GM19463 (cell line): Measurements from ENCODE around the gene ATPAF1.

Experiments used
- ATAC-seq: cut with Tn5 transposase; IDR thresholded peaks from one replicate; pipeline ENCODE4 v1.9.1; 2021; ENCODE audit warnings: mild to moderate bottlenecking, moderate library complexity; ENCODE audit not compliant: unreplicated experiment

ATPAF1 gene

DNA sequence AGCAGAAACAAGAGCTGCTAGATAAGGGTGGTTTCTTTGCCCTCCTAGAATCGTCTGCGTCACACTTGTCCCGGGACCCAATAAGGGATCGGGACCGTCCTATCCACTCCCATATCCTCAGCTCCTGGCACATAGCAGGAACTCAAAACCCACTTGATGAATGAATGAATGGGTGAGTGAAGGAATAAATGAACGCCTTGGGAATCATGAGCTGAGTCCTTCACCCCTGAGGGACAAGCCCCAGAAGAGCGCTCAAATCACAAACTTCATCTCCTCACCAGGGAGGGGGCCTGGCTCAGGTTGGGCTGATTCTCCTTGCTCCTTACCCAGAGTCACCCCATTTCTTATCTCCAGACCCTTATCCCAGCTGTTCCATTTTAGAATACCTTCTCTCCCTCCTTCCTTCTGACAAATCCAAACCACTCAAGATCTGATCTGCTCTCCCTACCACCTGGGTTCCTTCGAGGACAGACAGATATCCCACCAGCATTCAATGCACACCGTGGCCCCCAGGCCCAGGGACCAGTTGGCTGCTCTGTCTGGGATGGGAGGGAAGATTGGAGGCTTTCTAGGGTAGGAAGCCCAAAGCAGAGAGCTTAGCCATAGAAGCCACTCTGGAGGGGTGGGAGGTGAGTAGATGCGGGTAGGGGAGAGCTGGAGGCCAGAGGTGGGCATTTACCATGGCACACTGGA lies 50.9 kb downstream of the ATPAF1 start:
- no peak for ATAC-seq

DNA sequence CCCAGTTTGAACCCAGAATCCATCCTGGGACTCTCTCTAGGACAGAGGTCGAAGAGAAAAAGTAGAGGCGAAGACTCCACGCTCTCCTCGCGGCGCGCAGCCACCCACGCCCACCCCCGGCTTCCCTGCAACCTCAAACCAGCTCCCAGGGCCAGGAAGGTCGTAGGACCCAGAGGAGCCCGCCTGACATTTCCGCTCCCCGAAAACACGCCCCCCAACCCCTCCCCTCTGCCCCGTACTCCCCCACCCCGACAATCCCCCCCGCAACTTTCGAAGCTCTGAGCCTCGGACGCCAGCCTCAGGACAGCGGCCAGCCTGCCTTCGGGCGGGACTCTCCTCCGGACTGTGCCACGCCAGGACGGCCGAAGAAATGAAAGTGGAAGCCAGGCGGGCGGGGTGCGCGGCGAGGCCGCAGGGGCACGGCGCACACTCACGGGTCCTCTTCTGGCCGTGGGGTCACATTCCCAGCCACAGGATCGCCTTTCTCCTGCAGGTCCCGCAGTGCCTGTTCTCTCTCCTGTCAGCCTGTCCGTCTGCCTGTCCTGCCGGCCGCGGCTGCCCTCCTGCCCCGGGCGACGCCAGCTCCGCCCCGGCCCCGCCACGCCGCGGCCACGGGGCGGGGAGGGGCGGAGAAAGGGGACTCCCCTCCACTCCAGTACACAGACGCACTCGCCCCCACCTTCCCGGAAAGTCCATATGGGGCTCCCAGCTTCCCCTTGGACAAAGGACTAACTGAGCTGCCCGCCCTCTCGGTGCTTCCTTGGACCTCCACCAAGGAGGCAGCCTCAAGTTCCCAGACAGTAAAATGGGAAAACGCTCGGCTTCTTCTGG lies 51.7 kb downstream of the ATPAF1 start, which contains the start of gene MOB3C:
Gene MOB3C, minus strand, starts transcription at position 535 of the 831 bp plus-strand sequence. CDS start 3,490 bp downstream, outside the sequence.
- peak; percentile 68 for ATAC-seq

DNA sequence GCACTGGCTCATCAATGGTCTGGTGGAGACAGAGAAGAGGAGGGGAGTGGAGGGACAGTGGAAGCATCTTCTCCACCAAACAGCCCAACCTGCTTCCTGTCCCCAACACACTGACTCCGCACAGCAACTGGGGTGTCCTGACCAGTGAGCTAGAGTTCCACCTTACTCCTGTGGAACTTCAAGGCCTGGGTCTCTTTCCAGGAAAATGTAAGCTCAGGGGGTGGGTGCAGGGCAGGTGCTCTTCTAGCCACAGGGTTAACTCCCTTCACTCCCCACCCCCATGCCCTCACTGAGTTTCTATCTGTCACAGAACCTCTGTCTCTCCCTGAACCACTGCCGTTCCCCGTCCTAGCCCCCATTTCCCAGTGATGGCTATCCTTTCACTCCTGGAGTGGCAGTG lies 52.4 kb downstream of the ATPAF1 start:
- no peak for ATAC-seq

DNA sequence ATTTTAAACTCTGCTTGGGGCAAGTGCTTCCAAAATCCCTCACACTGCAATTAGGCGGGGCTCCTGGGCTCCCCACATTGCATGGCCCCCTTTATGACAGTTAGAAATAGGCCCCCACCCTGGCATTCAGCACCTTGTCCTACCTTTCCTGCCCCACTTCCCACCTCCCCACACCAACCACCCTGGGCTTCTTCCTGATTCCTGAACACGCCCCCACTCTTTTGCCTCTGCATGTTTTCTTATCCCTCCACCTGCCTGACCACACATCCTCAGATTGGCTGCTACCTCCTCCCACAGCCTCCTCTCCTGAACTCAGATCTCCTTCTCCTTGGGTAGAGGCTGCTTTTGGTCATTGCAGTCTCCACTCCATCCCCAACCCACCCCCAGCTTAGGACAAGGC lies 53.1 kb downstream of the ATPAF1 start:
- no peak for ATAC-seq

DNA sequence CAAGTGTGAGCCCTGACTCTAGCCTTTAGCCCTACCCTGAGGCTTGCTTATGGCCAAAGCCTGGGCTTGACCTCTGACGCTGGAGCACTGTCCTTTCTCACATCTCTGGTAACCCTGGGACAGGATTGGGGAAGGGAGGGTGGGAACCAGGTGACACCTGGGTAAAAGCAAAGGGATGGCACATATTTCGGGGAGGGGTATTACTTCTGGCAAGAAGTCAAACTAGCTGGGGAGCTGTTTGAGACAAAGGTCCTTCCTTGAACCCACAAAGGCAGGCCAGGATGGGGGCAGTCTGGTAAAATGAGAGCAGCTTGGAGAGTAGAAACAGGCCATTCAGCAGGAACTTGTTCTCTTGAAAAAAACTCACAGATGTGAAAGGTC lies 53.6 kb downstream of the ATPAF1 start:
- no peak for ATAC-seq

DNA sequence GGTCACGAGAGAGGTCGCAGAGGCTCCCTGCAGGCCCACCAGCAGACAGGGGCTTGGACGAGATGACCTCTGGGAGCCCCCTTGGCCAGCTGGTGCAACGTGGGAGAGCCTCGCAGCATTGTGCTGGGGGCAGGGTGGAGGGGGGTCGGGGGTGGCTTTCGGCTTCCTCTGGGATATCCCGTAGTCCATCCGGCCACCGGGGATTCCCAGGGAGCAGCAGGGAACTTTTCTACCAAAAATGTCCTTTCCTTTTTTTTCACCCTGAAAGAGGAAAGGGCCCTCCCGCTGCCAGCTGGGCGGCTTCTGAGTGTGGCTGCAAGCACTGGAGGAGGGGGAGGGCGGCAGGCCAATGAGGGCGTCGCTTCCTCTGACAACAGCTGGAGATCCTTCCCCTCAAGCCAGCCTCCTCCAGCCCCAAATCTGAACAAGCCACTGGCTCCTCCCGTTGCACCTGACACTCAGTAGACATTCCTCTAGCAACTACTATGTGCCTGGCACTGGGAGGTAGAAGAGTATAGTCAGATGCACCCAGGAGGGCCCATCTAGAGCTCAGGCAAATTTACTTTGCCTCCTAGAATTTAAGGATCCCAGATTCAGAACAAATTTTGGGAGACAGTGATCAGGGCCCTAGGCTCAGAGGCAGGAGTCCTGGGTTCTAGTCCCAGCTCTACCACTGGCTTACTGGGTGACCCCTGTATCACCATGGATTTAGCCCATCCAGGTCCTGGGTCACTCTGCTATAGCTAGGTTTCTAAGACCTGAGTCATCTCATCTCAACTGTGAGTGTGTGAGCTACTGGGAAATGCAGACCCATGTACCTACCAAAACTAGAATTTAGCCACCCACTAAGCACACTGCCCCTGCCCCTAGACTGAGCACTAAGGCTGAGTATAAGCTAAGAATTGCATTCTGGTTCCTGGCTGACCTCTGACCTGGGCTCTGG lies 54.2 kb downstream of the ATPAF1 start:
- ATAC-seq = peak; percentile 43

DNA sequence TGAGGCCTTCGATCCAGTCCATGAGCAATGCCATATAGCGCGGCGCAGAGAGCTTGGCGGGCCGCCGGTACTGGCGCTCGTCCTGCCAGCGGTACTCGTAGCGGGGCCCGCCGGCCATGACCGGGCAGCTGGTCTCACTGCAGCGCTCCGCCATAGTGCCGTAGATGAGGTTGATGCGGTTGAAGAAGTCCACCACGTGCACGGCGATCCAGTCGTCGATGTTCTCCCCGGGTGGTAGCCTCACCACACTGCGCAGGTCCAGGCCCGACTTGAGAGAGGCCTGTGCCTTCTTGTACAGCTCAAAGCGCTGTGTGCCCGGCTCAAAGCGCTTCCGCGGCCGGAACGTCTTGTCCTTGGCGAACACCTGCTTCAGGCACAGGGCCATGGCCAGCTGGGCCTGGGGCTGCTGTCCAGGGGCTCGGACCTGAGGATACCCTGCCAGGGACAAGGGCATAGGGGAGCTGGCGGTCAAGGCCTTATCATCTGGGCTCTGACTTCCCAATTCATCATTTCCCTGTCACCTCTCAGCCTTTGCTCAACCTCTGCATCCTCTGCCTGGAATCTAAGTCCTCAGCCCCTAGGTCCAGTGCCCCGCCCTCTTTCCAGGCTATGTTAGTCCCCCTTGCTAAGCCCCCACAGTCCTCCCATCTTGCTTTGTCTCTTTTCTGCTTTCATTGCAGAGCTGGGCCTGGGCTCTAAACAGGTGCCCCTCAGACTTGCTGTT lies 55.1 kb downstream of the ATPAF1 start:
- no peak for ATAC-seq

DNA sequence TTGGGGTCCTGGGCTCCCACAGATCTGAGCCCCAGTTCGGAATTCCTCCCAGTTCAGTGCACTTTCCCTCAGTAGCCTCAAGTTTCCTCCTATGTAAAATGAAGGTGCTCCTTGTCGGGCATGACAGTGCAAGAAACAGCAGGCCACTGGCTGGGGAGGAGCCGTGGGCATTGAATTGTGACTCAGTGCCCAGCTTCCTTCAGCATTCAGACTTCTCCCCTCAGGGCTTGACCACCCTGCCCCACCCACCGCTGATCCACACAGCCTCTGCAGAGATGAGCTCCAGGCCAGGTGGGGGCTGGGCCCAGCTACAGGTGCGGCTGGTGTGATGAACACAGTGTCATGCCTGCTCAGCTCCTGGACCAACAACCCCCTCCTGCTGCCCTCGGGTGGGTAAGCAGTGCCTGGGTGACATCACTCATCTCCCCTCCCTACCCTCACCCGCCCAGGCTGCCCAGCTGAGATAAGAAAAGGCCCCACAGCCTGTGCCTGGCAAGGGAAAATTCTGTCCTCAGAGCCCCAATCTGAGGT lies 56.4 kb downstream of the ATPAF1 start:
- no peak for ATAC-seq

DNA sequence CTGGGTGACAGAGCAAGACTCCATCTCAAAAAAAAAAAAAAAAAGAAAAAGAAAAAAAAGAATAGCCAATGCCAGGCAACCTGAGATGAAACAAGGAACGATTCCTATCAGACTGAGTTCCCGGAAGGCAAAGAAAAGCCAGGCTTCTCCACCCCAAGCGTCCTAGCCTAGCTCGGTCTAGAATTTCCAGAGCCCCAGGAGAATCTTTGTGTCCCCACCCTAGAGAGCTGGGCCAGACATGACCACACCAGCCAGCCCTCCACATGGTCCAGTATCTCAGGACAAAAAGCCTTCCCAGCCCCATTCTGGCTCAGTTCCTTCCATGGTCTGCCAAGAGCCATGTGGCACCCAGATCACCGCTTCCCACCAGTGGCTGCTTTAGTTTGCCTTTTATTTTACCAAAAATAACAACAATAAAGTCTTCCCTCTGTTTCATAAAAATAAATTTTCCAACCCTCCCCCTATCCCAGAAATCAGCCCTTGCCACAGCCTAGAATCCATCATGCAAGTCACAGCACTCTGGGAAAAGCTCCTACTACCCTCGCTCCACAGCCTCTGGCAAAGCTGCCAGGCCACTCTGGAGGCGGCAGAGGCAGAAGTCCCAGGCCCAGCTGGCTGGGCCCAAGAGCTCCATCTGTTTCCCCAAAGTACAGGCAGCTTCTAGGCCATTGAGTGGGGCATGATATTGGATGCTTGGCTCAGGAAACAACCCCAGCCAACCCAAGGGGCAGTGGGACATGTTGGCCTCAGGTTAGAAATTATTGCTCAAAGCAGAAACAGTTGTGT lies 60.6 kb downstream of the ATPAF1 start:
- no peak for ATAC-seq

DNA sequence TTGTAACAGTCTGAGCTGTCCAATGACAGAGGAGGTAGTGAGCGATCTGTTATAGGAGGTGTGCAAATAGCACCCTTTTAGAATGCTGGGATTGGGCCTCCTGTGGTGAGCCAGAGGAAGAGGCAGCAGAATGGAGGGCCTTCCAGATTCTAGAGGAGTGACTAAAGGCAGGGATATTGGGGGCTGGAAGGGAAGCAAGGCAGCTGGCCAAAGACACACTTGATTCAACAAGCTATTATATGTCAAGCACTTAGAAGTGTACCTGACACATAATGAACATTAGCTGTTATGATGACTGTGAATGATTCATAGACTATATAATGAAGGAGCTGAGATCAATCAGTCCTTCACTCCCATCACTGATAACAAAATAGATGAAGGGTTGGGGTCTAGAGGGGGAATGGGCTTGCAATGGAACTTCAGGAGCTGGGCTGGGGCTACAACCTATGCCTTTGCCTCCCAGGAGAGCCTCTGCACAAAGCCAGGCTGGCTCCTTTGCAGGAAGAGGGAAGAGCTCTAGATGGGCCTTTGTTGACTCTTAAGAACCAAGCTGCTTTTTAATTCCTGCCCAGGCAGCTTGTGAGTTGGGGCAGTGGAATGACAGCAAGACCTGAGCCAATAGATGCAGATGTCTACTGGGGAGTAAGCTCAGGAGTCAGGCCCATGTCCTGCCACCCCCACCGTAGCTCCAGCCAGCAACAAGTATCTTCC lies 61.8 kb downstream of the ATPAF1 start:
- ATAC-seq = no peak

DNA sequence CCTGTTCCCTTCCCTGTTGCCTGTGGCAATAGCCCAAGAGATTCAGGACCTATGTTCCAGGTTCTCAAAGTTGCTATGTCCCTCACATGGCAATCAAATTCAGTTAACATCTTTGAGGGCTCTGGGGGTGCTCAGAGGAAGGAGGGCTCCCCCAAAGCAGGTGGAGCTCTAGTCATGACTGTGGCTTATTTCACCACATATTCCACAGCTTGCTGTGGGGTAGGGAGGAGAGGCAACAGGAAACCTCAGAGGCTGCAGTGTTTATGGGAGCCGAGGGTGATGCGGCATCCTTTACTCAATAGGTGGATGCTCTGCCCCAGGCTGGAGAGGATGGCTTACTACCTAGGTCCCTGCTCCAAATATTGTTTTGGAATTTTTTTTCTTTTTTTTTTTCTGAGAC lies 62.9 kb downstream of the ATPAF1 start:
- ATAC-seq = no peak

DNA sequence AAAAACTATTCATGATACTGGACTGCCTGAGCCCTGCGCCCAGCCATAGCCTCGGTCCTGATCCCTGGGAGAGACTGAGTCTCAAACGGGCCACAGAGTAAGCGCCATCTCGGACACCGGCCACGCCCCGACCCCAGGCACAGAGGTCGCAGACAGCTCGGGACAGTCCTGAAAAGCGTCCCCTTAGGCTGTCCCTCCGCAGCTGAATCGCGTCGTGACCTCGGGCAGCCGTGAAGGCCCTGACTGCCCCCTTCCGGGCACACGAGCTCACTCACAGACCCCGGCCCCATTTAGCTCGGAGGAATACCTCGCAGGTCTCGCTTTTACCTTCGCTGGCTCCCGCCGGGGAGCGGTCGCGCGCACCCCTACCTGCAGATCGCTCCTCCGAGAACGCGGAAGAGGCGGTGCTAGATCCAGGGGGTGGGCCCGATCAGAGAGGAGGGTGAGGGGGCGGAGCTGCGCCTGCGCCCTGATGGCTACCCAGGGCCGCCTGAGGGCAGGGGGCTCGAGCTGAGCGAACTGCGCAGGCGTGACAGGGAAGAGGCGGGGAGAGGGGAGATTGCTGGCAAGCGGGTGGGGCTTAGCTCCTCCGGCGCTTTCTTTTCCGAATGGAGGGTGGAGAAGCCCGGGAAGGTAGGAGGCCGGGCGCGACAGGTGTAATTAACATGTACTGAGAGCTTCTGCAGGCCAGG lies 64.2 kb downstream of the ATPAF1 start, which contains the start of gene MKNK1:
Gene MKNK1, minus strand, starts transcription at position 411 of the 692 bp plus-strand sequence. CDS start 20,941 bp downstream, outside the sequence.
- ATAC-seq = peak; percentile 97

DNA sequence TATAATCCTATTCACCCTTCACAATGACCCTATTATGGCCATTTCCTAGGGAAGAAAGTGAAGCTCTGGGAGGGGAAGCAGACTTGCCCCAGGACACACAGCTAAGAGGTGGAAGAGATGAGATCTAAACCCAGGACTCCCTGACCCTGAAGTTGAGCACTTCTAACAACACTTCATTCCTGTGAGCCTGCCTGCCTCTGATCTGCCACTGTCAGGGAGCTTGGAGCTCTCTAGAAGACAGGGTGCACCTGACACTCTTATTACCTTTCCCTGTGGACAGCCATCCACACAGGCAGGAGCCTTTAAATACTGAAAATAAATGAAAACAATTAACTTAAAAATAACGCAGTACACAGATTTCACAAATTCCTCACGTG lies 64.7 kb downstream of the ATPAF1 start:
- no peak for ATAC-seq

DNA sequence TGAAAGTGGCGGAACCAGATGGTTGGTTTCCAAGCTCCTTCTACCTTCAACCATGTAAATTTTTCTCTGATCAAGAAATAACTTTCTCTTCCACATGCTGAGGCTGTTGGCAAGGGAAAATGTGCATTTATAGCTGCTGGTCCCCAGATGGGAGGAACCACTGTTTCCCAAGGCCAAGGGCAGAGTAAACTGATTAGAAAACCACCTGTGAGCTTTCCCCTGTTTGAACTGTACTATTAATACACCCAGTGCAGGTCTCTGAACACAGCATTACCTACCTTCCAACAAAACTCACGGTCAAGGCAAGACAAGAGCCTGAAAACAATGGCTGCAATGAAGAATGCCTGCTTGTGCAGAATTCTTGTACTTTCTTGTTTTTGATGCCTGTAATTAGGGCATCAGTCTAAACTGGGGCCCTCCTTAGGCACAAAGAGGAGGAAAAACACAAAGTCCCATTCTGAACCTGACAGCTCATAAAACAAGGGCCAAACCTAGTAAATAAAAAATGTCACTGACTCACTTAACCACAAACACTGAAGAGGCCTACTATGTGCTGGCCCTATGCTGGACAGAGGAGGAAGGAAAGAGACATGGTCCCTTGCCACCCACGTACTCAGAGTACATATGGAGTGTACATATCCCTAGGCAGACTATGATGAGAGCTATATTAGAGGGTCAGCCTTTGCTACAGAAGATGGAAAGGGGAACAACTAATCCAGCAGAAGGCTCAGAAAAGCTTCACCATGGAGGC lies 66.7 kb downstream of the ATPAF1 start:
- no peak for ATAC-seq

DNA sequence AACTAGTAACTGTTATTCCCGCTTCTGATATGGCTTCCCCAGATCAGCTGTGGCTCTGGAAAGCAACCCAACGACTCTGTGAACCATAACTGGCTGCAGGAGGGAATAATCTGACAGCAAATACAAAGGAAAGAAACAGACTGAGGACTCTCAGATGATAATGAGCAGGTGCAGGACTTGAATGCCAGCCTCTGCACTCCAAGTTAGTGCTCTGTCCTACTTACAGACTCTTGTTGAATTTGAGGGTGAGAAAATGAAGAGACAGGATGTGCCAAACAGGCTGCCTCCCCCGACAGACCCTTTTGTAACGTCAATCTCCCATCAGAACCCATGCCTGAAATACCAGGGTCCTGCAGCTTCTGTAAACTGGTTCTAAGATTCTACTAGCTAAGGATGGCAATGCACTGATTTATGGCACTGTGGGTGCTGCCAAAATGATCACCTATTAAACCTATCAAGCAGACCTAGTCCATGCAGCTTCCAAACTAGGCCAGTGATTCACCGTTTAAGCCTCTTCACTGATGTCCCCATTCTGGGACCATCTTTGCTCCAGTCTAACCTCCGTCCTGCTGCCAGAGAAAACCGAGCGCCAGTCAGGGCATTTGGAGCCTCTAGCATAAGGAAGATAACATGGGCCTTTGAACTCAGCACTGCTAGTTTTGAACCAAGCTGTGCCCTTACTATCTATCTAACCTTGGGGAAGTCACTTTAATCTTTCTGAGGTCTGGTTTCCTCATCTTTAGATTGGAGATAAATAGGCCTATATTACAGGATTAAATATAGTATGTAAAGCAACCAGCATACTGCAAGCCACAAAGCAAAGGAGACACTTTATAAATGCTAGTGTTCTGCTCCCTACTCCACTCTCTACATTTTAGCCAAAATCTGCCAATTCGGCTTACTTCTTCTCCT lies 68.8 kb downstream of the ATPAF1 start:
- no peak for ATAC-seq

DNA sequence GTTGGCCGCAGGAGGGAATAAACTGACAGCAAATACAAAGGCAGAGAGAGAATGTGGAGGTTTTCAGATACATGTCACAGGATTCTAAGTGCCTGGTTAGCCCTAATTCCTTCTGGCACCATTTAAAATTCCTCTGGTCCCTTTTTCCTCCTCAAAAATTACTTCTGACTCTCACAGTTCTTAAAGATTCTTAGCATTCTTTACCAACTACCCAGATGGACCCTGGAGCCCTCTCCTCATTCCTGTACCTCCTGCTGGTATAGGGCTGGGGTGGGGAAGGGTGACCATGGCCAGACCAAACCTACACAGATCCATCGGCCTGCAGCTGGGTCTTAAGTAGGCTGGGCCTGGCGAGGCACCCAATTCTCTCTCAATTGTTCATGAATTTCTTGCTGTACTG lies 71.3 kb downstream of the ATPAF1 start:
- ATAC-seq = no peak
